Fibroblast of lung (primary cell): ENCODE measurements around the gene B3GNT8. TPM values are rescaled to one million over a fixed set of nuclear protein-coding genes. Genes with fewer than 3 reads are reported as not detected.
"Not testable (repeated sequence)": the region's sequence is repeated elsewhere in the genome, so short reads cannot be mapped to it uniquely, and the experiment has no call there.

Experiments
- DNase-seq, 2 donors: peaks; one replicate each; pipeline versions ENCODE4 v3.0.0 to v3.0.0-alpha.2; 2010; ENCODE audit warnings: low read depth in 2 of 2
- H2AFZ ChIP-seq: 2 replicates; pipeline ENCODE4 v1.5.1; 2012; ENCODE audit warnings: low read length, control low read depth, inconsistent platforms
- H3K27ac ChIP-seq: 2 replicates; pipeline ENCODE4 v1.5.1; 2011; ENCODE audit warnings: low read length, control low read depth; ENCODE audit not compliant: insufficient read depth
- H3K27me3 ChIP-seq: 2 replicates; pipeline ENCODE4 v1.5.1; 2011; ENCODE audit warnings: mild to moderate bottlenecking, low read length; ENCODE audit not compliant: control insufficient read depth, insufficient read depth
- H3K36me3 ChIP-seq: 2 replicates; pipeline ENCODE4 v1.5.1; 2011; ENCODE audit warnings: low read length; ENCODE audit not compliant: control insufficient read depth, insufficient read depth
- H3K4me1 ChIP-seq: 2 replicates; pipeline ENCODE4 v1.5.1; 2011; ENCODE audit warnings: low read length; ENCODE audit not compliant: control insufficient read depth, insufficient read depth; ENCODE audit errors: extremely low read depth
- H3K4me2 ChIP-seq: 2 replicates; pipeline ENCODE4 v1.5.1; 2011; ENCODE audit warnings: low read length, control low read depth; ENCODE audit not compliant: insufficient read depth; ENCODE audit errors: extremely low read depth
- H3K4me3 ChIP-seq, 4 experiments: fragments of 200-600 bp in 1 of 4; sonication (generic) in 1 of 4; replicated peaks in 1 of 4; 2 replicates each; pipeline ENCODE4 v1.5.1; 2011 to 2016; ENCODE audit warnings: low read length in 4 of 4, low read depth in 3 of 4, mild to moderate bottlenecking in 3 of 4, control low read depth in 2 of 4, inconsistent platforms in 1 of 4, mixed read lengths in 1 of 4; ENCODE audit not compliant: insufficient read depth in 1 of 4; ENCODE audit errors: control extremely low read depth in 1 of 4
- H3K79me2 ChIP-seq: 2 replicates; pipeline ENCODE4 v1.5.1; 2012; ENCODE audit warnings: mild to moderate bottlenecking, low read length, inconsistent platforms; ENCODE audit not compliant: control insufficient read depth, insufficient read depth
- H3K9ac ChIP-seq: 2 replicates; pipeline ENCODE4 v1.5.1; 2011; ENCODE audit warnings: mild to moderate bottlenecking, low read length, control low read depth; ENCODE audit not compliant: insufficient read depth
- H3K9me3 ChIP-seq: 2 replicates; pipeline ENCODE4 v1.5.1; 2012; ENCODE audit warnings: low read depth, low read length; ENCODE audit not compliant: control insufficient read depth, insufficient read depth
- H4K20me1 ChIP-seq: 2 replicates; pipeline ENCODE4 v1.5.1; 2011; ENCODE audit warnings: low read length; ENCODE audit not compliant: control insufficient read depth, insufficient read depth; ENCODE audit errors: extremely low read depth
- EZH2 ChIP-seq: IDR thresholded peaks from 2 replicates; pipeline ENCODE4 v1.5.1; 2012; ENCODE audit warnings: low read length, control low read depth, mild to moderate bottlenecking; ENCODE audit errors: missing control alignments
- polyA plus RNA-seq, 2 donors: library from polyadenylated mRNA; depleted of rRNA in 1 of 2; stranded (reverse) in 1 of 2; unstranded in 1 of 2; fragments of >200 nt; gene quantifications; 2 replicates each; pipeline ENCODE4 v1.2.1, GENCODE V29; 2011 to 2012; ENCODE audit warnings: missing spikeins in 1 of 2
- total RNA-seq: library from RNA; depleted of rRNA; stranded (reverse); fragments of >200 nt; gene quantifications from 2 replicates; pipeline ENCODE4 v1.2.1, GENCODE V29; 2014
- TF ChIP-seq, protein P1 (sequence below), 2 donors: IDR thresholded peaks in 1 of 2; conservative IDR thresholded peaks in 1 of 2; 1 replicate in 1 of 2; 2 replicates in 1 of 2; pipeline ENCODE4 v1.5.1; 2011 to 2012; ENCODE audit warnings: low read length in 2 of 2, control low read depth in 1 of 2, inconsistent platforms in 1 of 2, low read depth in 1 of 2, mild to moderate bottlenecking in 1 of 2

The B3GNT8 gene
- total and polyA plus RNA-seq, 2 donors (not counting 1 experiment from before 2014, with no cell fraction given) = 0.54 to 3.5 TPM

DNA sequence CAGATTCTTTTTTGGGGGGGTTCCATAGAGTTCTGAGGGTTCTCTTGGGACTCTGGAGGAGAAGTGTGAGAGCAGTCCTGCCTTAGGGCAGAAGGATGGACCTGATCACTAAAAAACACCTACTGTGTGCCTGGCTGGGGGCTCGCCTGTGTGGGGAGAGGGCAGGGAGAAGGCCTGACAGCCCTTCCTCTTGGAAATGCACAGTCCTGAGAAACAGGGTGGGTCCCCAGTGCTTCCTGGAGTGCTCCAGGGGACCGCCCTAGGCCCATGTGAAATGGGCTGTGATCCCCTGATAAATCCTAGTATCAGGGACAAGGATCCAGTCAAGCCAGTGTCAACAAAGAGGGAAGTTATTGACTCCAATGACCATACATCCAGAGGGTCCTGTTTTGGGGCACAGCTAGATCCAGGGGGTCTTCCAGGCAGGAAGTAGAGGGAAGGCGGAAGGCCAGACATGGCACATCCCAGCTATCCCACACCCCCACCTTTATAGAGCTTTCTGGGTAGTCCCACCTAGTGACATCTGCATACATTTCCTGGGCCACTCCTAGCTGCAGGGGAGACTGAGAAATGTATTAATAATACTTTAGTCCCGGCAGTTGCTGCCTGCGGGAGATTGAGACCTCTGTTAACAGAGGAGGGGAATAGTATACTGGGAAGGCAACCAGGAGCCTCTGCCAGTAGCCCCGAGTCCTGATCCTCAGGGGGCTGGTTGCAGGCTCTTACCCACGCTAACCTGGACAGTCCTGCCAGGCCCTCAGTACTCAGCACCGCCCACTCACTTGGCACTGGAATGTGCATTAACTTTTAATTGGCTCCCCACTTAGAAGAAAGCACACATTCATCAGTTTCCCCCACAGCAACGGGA, 15.8 kb downstream of the B3GNT8 start:
- Histone ChIP-seq H3K4me2 (no peak overlapping the region), H3K9ac (no peak overlapping the region), H2AFZ (no peak overlapping the region), H3K27me3 (no peaks in the 10 kb centered on the region), H3K4me3 (no peak overlapping the region), H3K27ac (no peak overlapping the region), H4K20me1 (no peaks in the 10 kb centered on the region), H3K79me2 (no peaks in the 10 kb centered on the region), H3K36me3 (peaks cover 3% of the 10 kb centered on the region), H3K4me1 (no peaks in the 10 kb centered on the region), H3K9me3 (no peaks in the 10 kb centered on the region)
- DNase-seq = no peak
- TF ChIP-seq, protein P1, sequence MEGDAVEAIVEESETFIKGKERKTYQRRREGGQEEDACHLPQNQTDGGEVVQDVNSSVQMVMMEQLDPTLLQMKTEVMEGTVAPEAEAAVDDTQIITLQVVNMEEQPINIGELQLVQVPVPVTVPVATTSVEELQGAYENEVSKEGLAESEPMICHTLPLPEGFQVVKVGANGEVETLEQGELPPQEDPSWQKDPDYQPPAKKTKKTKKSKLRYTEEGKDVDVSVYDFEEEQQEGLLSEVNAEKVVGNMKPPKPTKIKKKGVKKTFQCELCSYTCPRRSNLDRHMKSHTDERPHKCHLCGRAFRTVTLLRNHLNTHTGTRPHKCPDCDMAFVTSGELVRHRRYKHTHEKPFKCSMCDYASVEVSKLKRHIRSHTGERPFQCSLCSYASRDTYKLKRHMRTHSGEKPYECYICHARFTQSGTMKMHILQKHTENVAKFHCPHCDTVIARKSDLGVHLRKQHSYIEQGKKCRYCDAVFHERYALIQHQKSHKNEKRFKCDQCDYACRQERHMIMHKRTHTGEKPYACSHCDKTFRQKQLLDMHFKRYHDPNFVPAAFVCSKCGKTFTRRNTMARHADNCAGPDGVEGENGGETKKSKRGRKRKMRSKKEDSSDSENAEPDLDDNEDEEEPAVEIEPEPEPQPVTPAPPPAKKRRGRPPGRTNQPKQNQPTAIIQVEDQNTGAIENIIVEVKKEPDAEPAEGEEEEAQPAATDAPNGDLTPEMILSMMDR (conservative IDR thresholded peaks at IDR 0.05 in 1 of 2, IDR thresholded peaks at IDR 0.05 in 1 of 2; ENCODE audit: low read depth in 1 of 2, low read length in 2 of 2) = no peak
- TF ChIP-seq EZH2 = no peak

- H3K36me3 ChIP-seq = peaks cover 3% of the 10 kb centered on the region
- no peaks in the 10 kb centered on the region for H3K9me3 ChIP-seq
- no peaks in the 10 kb centered on the region for H3K79me2 ChIP-seq
- DNase-seq = no peak
- H3K27me3 ChIP-seq = no peaks in the 10 kb centered on the region
- no peak overlapping the region for H3K9ac ChIP-seq
- no peak overlapping the region for H3K27ac ChIP-seq
- no peaks in the 10 kb centered on the region for H4K20me1 ChIP-seq
- H2AFZ ChIP-seq = no peak overlapping the region
- H3K4me1 ChIP-seq = no peaks in the 10 kb centered on the region
- H3K4me2 ChIP-seq = no peak overlapping the region
- no peak overlapping the region for H3K4me3 ChIP-seq
- TF ChIP-seq EZH2 = no peak
- TF ChIP-seq, protein P1 (conservative IDR thresholded peaks at IDR 0.05 in 1 of 2, IDR thresholded peaks at IDR 0.05 in 1 of 2; ENCODE audit: low read depth in 1 of 2, low read length in 2 of 2) = no peak
These were observed 16.7 kb downstream of the B3GNT8 start for GRCh38 chr19:41410336-41411054.

- no peaks in the 10 kb centered on the region for H3K9me3 ChIP-seq
- H4K20me1 ChIP-seq = no peaks in the 10 kb centered on the region
- H3K9ac ChIP-seq = no peak overlapping the region
- H3K4me2 ChIP-seq = no peak overlapping the region
- TF ChIP-seq, protein P1 (conservative IDR thresholded peaks at IDR 0.05 in 1 of 2, IDR thresholded peaks at IDR 0.05 in 1 of 2; ENCODE audit: low read depth in 1 of 2, low read length in 2 of 2) = no peak
- no peak for TF ChIP-seq EZH2
- no peaks in the 10 kb centered on the region for H3K79me2 ChIP-seq
- no peaks in the 10 kb centered on the region for H3K4me1 ChIP-seq
- DNase-seq = peak; percentile 12 to 59
- H3K4me3 ChIP-seq = no peak overlapping the region
- no peaks in the 10 kb centered on the region for H3K27me3 ChIP-seq
- no peaks in the 10 kb centered on the region for H3K36me3 ChIP-seq
- no peak overlapping the region for H2AFZ ChIP-seq
- H3K27ac ChIP-seq = no peak overlapping the region
These were observed 17.9 kb downstream of the B3GNT8 start for GRCh38 chr19:41409288-41409687.

DNA sequence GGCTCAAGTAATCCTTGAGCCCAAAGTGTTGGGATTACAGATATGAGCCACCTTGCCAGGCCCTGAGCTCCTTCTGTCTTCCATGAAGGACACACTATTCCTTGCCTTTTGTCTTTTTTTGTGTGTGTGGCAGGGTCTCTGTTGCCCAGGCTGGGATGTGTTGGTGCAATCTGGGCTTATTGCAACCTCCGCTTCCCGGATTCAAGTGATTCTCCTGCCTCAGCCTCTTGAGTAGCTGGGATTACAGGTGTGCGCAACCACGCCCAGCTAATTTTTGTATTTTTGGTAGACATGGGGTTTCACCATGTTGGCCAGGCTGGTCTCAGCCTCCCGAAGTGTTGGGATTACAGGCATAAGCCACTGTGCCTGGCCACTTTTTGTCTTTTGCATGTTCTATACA, 18.3 kb downstream of the B3GNT8 start:
- DNase-seq, H3K27ac ChIP-seq, H3K79me2 ChIP-seq, H3K36me3 ChIP-seq, H4K20me1 ChIP-seq, H3K4me1 ChIP-seq, H3K9me3 ChIP-seq, H3K4me2 ChIP-seq, H3K9ac ChIP-seq, H2AFZ ChIP-seq, H3K27me3 ChIP-seq, H3K4me3 ChIP-seq: not testable (repeated sequence)
